ENCODE data around the gene STAG3. TPM values are rescaled to one million over a fixed set of nuclear protein-coding genes. Genes with fewer than 3 reads are reported as not detected.
"Not testable (repeated sequence)": the region's sequence is repeated elsewhere in the genome, so short reads cannot be mapped to it uniquely, and the experiment has no call there.

The STAG3 gene
- total RNA-seq, 1 donor from 2014 or later, result 19.2 TPM

DNA sequence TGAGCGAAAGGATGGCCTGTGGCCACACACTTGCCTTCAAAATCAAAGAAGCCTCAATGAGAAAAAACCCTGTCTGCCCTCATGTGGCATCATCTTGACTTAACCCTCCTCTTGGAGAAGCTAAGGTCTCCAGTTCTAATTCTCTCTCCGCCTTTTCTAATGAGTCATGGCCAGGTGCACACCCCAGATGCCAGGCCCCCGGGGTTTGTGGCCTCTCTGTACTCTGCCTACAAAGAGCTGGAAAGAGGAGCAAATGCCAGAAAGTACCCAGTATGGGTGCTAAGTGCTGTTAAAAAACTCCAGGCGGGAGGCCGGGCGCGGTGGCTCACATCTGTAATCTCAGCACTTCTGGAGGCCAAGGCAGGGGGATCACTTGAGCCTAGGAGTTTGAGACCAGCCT is 62.3 kb downstream of the STAG3 start:
- intact Hi-C loops (cut with micrococcal nuclease), result not testable (repeated sequence)

DNA sequence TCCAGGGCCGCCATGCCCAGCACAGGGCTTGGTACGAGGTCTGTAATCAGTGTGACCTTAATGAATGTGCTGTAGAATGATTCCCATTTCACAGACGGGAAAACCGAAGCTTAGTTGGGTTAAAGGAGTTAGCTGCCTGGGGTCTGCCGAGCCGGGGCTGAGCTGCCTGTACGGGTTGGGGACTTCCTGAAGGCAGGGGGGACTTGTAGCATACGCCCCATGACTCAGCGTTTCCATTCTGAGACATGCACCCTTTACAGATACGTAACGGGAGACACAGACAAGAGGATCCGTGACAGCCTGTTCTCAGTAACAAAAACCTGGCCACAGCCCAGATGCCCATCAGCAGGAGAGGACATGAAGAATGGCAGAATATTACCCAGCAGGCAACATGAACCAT is 65.7 kb downstream of the STAG3 start:
- intact Hi-C loops (cut with micrococcal nuclease), result not testable (repeated sequence)

DNA sequence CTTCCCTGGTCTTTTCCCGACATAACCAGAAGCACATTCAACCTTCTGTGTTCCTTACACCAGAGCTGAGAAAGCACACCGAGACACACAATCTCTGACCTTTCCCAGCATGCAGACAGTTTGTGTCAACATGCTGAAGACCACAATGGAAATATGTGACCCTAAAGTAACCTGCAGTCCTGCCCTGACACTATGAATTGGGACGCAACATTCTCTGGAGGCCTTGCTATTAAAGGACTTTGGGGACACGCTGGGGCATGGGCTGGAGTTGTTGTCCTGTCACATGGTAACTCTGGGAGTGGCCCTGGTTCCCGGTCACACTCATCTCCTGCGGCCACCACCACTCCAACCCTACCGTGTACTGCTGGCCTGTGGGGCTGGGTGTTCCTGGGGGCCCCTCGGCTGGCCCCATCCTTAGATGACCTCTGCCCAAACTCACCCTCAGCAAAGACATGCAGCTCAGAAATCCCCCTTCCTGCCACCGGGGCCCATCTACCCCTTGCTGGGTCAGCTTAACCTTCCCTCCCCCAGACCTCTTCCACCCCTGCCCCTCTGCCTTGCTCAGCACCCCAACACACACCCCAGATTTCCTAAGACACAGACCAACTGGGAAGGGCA is 67.4 kb downstream of the STAG3 start:
- intact Hi-C loops (cut with micrococcal nuclease), result not testable (repeated sequence)

DNA sequence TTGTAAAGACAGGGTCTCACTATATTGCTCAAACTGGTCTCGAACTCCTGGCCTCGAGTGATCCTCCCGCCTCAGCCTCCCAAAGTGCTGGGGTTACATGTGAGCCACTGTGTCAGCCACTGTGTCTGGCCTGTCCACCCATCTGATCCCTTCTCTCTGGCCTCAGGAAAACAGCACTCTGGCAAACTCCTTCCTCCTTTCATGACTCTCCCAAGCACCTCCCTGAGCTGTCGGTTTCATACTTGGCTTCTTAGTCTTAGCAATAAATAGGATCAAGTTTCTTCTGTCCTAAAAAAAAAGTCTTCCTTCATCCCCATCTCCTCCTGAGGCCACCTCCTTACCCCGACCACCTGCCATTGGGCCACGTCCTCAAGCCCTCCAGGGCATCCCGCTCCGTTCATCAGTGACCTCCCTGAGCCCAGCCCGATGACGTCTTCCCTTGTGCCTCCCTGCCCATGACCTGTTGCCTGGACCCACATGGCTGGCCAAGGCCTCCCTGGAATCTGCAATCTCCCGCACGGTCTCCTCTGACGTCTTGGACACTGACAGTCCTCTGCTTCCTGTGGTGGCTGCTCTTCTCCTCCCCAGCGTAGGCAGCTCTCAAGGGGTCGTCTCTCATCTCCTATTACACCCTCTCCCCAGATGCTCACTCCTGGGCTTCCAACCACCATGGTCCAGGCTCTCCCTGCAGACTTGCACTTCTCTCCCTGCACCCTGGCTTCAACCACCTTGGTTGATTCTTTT is 68.6 kb downstream of the STAG3 start:
- intact Hi-C loops (cut with micrococcal nuclease), result not testable (repeated sequence)

DNA sequence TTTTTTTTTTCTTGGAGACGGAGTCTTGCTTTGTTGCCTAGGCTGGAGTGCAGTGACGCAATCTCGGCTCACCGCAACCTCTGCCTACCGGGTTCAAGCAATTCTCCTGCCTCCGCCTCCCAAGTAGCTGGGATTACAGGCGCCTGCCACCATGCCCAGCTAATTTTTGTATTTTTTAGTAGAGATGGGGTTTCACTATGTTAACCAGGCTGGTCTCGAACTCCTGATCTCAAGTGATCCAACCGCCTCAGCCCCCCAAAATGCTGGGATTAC is 69.1 kb downstream of the STAG3 start:
- intact Hi-C loops (cut with micrococcal nuclease), result not testable (repeated sequence)

DNA sequence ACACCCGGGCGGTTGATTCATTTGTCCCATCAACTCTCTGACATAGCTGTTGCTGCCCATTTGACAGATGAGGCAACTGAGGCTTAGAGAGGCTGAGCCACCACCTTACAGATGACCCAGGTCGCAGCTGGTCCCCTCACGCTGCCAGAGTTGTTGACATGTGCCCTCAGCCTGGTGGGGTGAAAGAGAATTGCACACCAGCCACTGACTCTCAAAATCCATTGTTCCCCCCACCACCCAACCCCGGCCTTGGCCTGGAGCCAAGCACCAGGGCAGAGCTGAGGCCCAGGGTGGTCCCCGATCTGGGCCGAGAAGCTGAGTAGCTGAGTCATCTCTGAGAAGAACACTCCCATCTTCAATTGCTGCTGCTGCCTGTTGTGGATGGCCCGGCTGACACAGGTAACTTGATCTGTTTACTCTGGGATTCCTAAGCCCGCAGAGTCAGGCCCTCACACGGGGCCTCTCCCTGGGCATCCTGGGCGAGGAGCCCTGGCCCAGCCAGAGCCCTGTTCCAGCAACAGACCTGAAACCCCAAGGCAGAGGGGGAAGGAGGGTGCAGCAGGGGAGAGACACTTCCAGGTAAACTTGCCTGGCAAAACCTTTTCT is 69.5 kb downstream of the STAG3 start:
- intact Hi-C loops (cut with micrococcal nuclease), result no loop called here

DNA sequence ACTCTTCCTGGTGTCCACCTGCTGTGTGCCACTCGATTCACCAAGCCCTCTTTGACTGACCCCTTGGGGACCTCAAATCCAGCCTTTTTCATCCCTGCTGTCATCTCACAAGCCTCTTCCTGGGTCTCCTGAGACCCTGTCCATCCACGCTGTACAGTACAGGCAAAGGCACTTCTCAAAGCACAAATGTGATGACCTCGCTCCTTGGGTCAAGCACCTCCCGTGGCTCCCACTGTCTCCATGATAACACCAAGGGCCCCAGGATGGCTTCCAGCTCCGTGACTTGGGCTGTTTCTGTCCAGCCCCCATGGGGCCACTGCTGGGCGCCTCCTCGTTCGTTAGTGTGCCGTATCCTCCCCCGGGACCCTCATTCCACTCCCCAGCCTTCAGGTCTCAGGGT is 70.8 kb downstream of the STAG3 start:
- intact Hi-C loops (cut with micrococcal nuclease), result no loop called here

DNA sequence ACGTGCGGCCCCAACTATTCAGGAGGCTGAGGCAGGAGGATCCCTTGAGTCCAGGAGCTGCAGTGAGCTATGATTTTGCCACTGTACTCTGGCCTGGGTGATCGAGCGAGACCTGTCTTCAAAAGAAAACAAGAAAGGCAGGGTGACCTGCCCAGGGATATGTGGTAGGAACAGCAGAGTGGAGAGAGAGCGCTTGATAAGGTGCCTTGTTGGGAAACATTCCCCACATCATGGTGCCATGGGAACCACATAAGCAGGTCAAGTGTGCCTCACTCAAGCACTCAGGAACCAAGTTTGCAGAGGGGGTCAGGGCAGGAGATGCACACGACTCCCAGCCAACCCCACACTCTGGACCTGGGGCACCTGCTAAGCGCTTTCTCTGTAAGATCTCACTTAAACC is 79.3 kb downstream of the STAG3 start:
- intact Hi-C loops (cut with micrococcal nuclease), result no loop called here

DNA sequence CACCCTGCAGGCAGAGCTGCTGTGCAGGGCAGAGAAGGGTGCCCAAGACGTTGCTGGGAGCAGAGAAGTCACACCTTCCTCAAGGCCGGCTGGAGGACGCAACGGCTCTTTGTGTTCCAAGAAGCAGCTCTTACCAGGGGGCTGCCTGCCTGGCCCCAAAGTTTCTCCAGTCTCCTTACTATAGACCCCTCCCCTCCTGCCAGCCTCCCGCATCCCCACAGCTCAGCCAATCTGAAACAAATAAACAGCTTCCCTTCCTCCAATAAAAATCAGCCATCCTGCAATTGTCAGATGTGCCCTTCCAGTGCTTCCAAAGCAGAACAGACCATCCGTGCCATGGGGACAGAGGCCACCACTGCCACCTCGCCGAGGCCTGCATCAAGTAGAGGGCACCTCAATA is 82.3 kb downstream of the STAG3 start:
- intact Hi-C loops (cut with micrococcal nuclease), result not testable (repeated sequence)

DNA sequence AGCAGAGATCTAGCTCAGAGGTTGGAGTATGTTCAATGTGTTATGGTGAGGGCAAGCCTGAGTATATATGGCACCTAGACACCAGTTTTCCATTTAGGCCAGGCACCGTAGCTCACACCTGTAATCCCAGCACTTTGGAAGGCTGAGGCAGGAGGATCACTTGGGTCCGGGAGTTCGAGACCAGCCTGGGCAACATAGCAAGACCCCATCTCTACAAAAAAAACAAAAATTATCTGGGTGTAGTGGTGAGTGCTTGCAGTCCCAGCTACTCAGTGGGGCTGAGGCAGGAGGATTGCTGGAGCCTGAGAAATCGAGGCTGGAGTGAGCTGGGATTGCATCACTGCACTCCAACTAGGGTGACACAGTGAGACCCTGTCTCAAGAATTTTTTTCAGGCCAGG is 85.2 kb downstream of the STAG3 start:
- intact Hi-C loops (cut with micrococcal nuclease), result not testable (repeated sequence)

Other genes with a start within 250 kb of the STAG3 start
- 0.14 and 0.16 TPM in 2 replicates for gene GJC3, start 248.3 kb upstream of the STAG3 start, total RNA-seq
- not detected in 2 replicates for gene AZGP1, start 201.9 kb upstream of the STAG3 start, total RNA-seq
- 53.2 and 55.3 TPM in 2 replicates for gene ZKSCAN1, start 162.3 kb upstream of the STAG3 start, total RNA-seq
- gene ZSCAN21, start 128.1 kb upstream of the STAG3 start, total RNA-seq, result 5.3 and 5.8 TPM in 2 replicates
- 25.3 and 26.7 TPM in 2 replicates for gene ZNF3, start 96.2 kb upstream of the STAG3 start, total RNA-seq
- gene COPS6, start 88.9 kb upstream of the STAG3 start, total RNA-seq, result 101 and 102 TPM in 2 replicates
- gene MCM7, start 76.5 kb upstream of the STAG3 start, total RNA-seq, result 336 and 353 TPM in 2 replicates
- 10.4 and 11.7 TPM in 2 replicates for gene AP4M1, start 76.3 kb upstream of the STAG3 start, total RNA-seq
- 63.0 and 67.4 TPM in 2 replicates for gene TAF6, start 58.6 kb upstream of the STAG3 start, total RNA-seq
- gene CNPY4, start 58.3 kb upstream of the STAG3 start, total RNA-seq, result 29.5 and 30.1 TPM in 2 replicates
- 2.7 and 3.8 TPM in 2 replicates for gene MBLAC1, start 51.0 kb upstream of the STAG3 start, total RNA-seq
- gene LAMTOR4, start 29.0 kb upstream of the STAG3 start, total RNA-seq, result 143 and 155 TPM in 2 replicates
- gene TRAPPC14, start 19.2 kb upstream of the STAG3 start, total RNA-seq, result 49.5 and 50.9 TPM in 2 replicates
- gene GAL3ST4, start 9.3 kb upstream of the STAG3 start, total RNA-seq, result 4.7 and 5.7 TPM in 2 replicates
- 7.0 and 8.5 TPM in 2 replicates for gene GPC2, start 537 bp upstream of the STAG3 start, total RNA-seq
- 46.2 and 49.9 TPM in 2 replicates for gene PVRIG, start 42.0 kb downstream of the STAG3 start, total RNA-seq
- gene SPDYE3, start 129.8 kb downstream of the STAG3 start, total RNA-seq, result not detected in 2 replicates
- 73.4 and 78.1 TPM in 2 replicates for gene PILRB, start 180.2 kb downstream of the STAG3 start, total RNA-seq
- gene PILRA, start 195.6 kb downstream of the STAG3 start, total RNA-seq, result 11.5 and 12.2 TPM in 2 replicates

Measured in T-helper 2 cell treated with Interferon-gamma antibody and Interleukin-4, amounts not matched to agents 100 ng/mL and 5 ng/mL, for 36 hours (primary cell).